Measurements from ENCODE around the gene KY. TPM values are rescaled to one million over a fixed set of nuclear protein-coding genes. Genes with fewer than 3 reads are reported as not detected.

KY gene
- total RNA-seq, 1 experiment from 2014 or later, result 0.29 TPM

GRCh38 chr3:134568790-134569189 lies 82.0 kb downstream of the KY start:
- Histone ChIP-seq H3F3A (ENCODE audit: low read length, unreplicated experiment) (no peaks in the 10 kb centered on the region), H2AFZ (ENCODE audit: low read length) (no peak overlapping the region), H3K79me2 (ENCODE audit: low read length) (no peaks in the 10 kb centered on the region), H3K27me3 (ENCODE audit: low read length) (no peaks in the 10 kb centered on the region), H3K36me3 (ENCODE audit: low read depth, low read length) (no peaks in the 10 kb centered on the region), H3K9me2 (replicated peaks; ENCODE audit: low read length) (no peaks in the 10 kb centered on the region), H3K4me2 (ENCODE audit: low read length) (no peak overlapping the region), H3K4me3 (ENCODE audit: low read length) (no peak overlapping the region), H3K4me1 (ENCODE audit: insufficient read depth, low read length) (no peaks in the 10 kb centered on the region), H3K9ac (ENCODE audit: low read length) (no peak overlapping the region), H3K9me3 (ENCODE audit: low read length) (no peaks in the 10 kb centered on the region), H3K27ac (ENCODE audit: low read length) (no peak overlapping the region), H4K20me1 (ENCODE audit: low read length) (no peaks in the 10 kb centered on the region)
- no peak for ATAC-seq
- no TSS peak for BruUV-seq (replicated peaks)
- ChIA-PET CTCF (no interaction called here), POLR2A (ENCODE audit: unreplicated experiment) (no interaction called here)
- intact Hi-C loops (cut with micrococcal nuclease), result no loop called here
- no peak for TF ChIP-seq EZH2 (IDR thresholded peaks at IDR 0.05; ENCODE audit: low read length, unreplicated experiment)
- no peak for TF ChIP-seq EZH2phosphoT487 (IDR thresholded peaks at IDR 0.05; ENCODE audit: borderline replicate concordance, low read length)
- TF ChIP-seq, protein P1, sequence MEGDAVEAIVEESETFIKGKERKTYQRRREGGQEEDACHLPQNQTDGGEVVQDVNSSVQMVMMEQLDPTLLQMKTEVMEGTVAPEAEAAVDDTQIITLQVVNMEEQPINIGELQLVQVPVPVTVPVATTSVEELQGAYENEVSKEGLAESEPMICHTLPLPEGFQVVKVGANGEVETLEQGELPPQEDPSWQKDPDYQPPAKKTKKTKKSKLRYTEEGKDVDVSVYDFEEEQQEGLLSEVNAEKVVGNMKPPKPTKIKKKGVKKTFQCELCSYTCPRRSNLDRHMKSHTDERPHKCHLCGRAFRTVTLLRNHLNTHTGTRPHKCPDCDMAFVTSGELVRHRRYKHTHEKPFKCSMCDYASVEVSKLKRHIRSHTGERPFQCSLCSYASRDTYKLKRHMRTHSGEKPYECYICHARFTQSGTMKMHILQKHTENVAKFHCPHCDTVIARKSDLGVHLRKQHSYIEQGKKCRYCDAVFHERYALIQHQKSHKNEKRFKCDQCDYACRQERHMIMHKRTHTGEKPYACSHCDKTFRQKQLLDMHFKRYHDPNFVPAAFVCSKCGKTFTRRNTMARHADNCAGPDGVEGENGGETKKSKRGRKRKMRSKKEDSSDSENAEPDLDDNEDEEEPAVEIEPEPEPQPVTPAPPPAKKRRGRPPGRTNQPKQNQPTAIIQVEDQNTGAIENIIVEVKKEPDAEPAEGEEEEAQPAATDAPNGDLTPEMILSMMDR (conservative IDR thresholded peaks at IDR 0.05; ENCODE audit: low read depth, low read length), result no peak
- DNase-seq, result no peak

DNA sequence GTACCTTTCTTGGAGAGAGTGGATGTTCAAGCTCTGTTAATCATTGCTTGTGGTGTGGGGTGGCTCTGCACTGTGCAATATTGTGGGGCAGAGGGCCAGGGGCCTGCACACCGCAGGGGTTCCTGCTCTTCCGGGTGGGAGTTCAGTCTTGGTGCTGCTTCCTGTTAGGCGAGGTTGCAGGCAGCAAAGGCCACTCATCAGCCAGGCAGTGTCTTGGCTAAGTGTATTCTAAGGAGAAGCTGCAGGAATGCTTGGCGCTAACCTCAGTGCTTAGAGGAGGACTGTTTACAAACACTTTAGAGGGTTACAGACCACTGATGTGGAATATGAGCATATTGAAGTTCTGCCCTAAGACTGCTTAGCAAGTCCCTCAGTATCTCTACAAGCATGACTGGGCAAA lies 83.2 kb downstream of the KY start:
- Histone ChIP-seq H4K20me1 (ENCODE audit: low read length) (no peaks in the 10 kb centered on the region), H3K4me1 (ENCODE audit: insufficient read depth, low read length) (no peaks in the 10 kb centered on the region), H3K27me3 (ENCODE audit: low read length) (no peaks in the 10 kb centered on the region), H2AFZ (ENCODE audit: low read length) (no peak overlapping the region), H3K4me2 (ENCODE audit: low read length) (no peak overlapping the region), H3K9me3 (ENCODE audit: low read length) (no peaks in the 10 kb centered on the region), H3K36me3 (ENCODE audit: low read depth, low read length) (no peaks in the 10 kb centered on the region), H3F3A (ENCODE audit: low read length, unreplicated experiment) (no peaks in the 10 kb centered on the region), H3K9ac (ENCODE audit: low read length) (no peak overlapping the region), H3K4me3 (ENCODE audit: low read length) (no peak overlapping the region), H3K9me2 (replicated peaks; ENCODE audit: low read length) (no peaks in the 10 kb centered on the region), H3K79me2 (ENCODE audit: low read length) (no peaks in the 10 kb centered on the region), H3K27ac (ENCODE audit: low read length) (no peak overlapping the region)
- intact Hi-C loops (cut with micrococcal nuclease), result no loop called here
- POLR2A ChIA-PET (ENCODE audit: unreplicated experiment), result no interaction called here
- DNase-seq, result no peak
- no peak for ATAC-seq
- BruUV-seq (replicated peaks), result no TSS peak
- TF ChIP-seq EZH2 (IDR thresholded peaks at IDR 0.05; ENCODE audit: low read length, unreplicated experiment) (no peak), EZH2phosphoT487 (IDR thresholded peaks at IDR 0.05; ENCODE audit: borderline replicate concordance, low read length) (no peak)
- TF ChIP-seq, protein P1 (conservative IDR thresholded peaks at IDR 0.05; ENCODE audit: low read depth, low read length), result no peak
- CTCF ChIA-PET, result no interaction called here

DNA sequence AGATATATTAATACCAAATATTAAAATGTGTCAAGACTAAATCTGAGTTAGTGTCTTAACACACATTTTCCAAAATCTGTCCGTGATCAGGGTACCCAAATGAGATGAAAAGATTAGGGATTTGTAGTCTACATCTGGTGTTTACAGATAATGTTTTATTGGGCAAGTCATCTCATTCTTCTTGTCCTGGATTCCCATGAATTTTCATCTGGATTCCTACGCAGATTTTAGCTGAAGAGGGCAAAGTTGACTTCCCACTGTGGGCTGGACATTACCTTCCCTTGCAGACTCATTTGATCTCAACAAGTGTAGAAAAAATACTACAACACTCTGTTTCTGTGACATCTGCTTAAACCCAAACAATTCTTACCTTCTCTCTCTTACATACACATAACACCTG lies 85.8 kb downstream of the KY start:
- TF ChIP-seq, protein P1 (conservative IDR thresholded peaks at IDR 0.05; ENCODE audit: low read depth, low read length), result no peak
- TF ChIP-seq EZH2 (IDR thresholded peaks at IDR 0.05; ENCODE audit: low read length, unreplicated experiment), result no peak
- no peak for TF ChIP-seq EZH2phosphoT487 (IDR thresholded peaks at IDR 0.05; ENCODE audit: borderline replicate concordance, low read length)
- Histone ChIP-seq H3K9me3 (ENCODE audit: low read length) (no peaks in the 10 kb centered on the region), H4K20me1 (ENCODE audit: low read length) (no peaks in the 10 kb centered on the region), H3K4me3 (ENCODE audit: low read length) (no peak overlapping the region), H3K27me3 (ENCODE audit: low read length) (no peaks in the 10 kb centered on the region), H3K9me2 (replicated peaks; ENCODE audit: low read length) (no peaks in the 10 kb centered on the region), H3K79me2 (ENCODE audit: low read length) (no peaks in the 10 kb centered on the region), H2AFZ (ENCODE audit: low read length) (no peak overlapping the region), H3K9ac (ENCODE audit: low read length) (no peak overlapping the region), H3K4me1 (ENCODE audit: insufficient read depth, low read length) (no peaks in the 10 kb centered on the region), H3K36me3 (ENCODE audit: low read depth, low read length) (no peaks in the 10 kb centered on the region), H3K4me2 (ENCODE audit: low read length) (no peak overlapping the region), H3F3A (ENCODE audit: low read length, unreplicated experiment) (no peaks in the 10 kb centered on the region), H3K27ac (ENCODE audit: low read length) (no peak overlapping the region)
- DNase-seq (no peak), ATAC-seq (no peak)
- intact Hi-C loops (cut with micrococcal nuclease), result no loop called here
- CTCF ChIA-PET, result no interaction called here
- POLR2A ChIA-PET (ENCODE audit: unreplicated experiment), result no interaction called here
- BruUV-seq (replicated peaks), result no TSS peak
